Kidney (tissue), 14 donors: ENCODE data around the gene ASIC5. TPM values are rescaled to one million over a fixed set of nuclear protein-coding genes. Genes with fewer than 3 reads are reported as not detected.
A peak's percentile ranks its signal among the peaks of the same experiment; 100 is the strongest.

Experiments
- DNase-seq, 5 donors: peaks; one replicate each; pipeline ENCODE4 v3.0.0-alpha.2; 2013 to 2020
- FAIRE-seq: peaks from 2 replicates; lab custom pipeline; 2012; peaks lifted over from hg19 to GRCh38; lab: Jason Lieb, UNC
- H3K27ac ChIP-seq, 2 donors: one replicate each; pipeline ENCODE4 v1.7.0; 2013; ENCODE audit warnings: low read depth in 2 of 2, low read length in 2 of 2, inconsistent platforms in 1 of 2
- H3K27me3 ChIP-seq: one replicate; pipeline ENCODE4 v1.7.1; 2013; ENCODE audit warnings: low read length, inconsistent platforms; ENCODE audit not compliant: control insufficient read depth, insufficient read depth
- H3K36me3 ChIP-seq, 3 donors: one replicate each; pipeline versions ENCODE4 v1.7.0 to v1.7.1; 2013; ENCODE audit warnings: low read length in 3 of 3, control low read depth in 1 of 3, inconsistent platforms in 1 of 3; ENCODE audit not compliant: insufficient read depth in 3 of 3, control insufficient read depth in 2 of 3
- H3K4me1 ChIP-seq, 3 donors: one replicate each; pipeline versions ENCODE4 v1.7.0 to v1.7.1; 2013; ENCODE audit warnings: low read length in 3 of 3, inconsistent platforms in 1 of 3, low read depth in 1 of 3; ENCODE audit not compliant: control insufficient read depth in 2 of 3, insufficient read depth in 2 of 3
- H3K4me3 ChIP-seq, 3 donors: one replicate each; pipeline versions ENCODE4 v1.7.0 to v1.8.1; 2013; ENCODE audit warnings: low read length in 3 of 3, control low read depth in 1 of 3, inconsistent platforms in 1 of 3
- H3K9ac ChIP-seq, 3 donors: one replicate each; pipeline versions ENCODE4 v1.7.0 to v1.7.1; 2013; ENCODE audit warnings: low read length in 3 of 3, control low read depth in 1 of 3, inconsistent platforms in 1 of 3
- H3K9me3 ChIP-seq, 3 donors: one replicate each; pipeline versions ENCODE4 v1.7.0 to v1.7.1; 2013; ENCODE audit warnings: low read length in 3 of 3, control low read depth in 1 of 3, inconsistent platforms in 1 of 3; ENCODE audit not compliant: control insufficient read depth in 2 of 3, insufficient read depth in 1 of 3
- CTCF ChIP-seq: IDR thresholded peaks from 3 replicates; pipeline ENCODE4 v1.5.1; 2012; ENCODE audit warnings: mild to moderate bottlenecking, moderate library complexity, borderline replicate concordance; ENCODE audit not compliant: insufficient read depth; ENCODE audit errors: extremely low read depth
- intact Hi-C: fragments of 100-400 bp; cut with DNase I; formaldehyde crosslinking; loops from one replicate; pipeline ENCODE4 v1.11.1; 2022
- polyA plus RNA-seq: library from polyadenylated mRNA; stranded (reverse); fragments of 350-450 nt; fragmentation: Illumina TruSeq; extraction: RNeasy Lipid Tissue Mini Kit (QIAGEN cat#74804); gene quantifications from one replicate; pipeline ENCODE4 v1.2.3, GENCODE V29; 2014; ENCODE audit warnings: low read depth, low replicate concordance; ENCODE audit not compliant: insufficient read depth
- total RNA-seq: library from RNA; stranded (reverse); fragmentation: NEBNext Ultra II Directional; extraction: Animal tissue kit (Norgen Biotek cat#: 25700); gene quantifications from one replicate; pipeline ENCODE4 v1.2.1, GENCODE V29; 2021
- donor health status: control.
- donor health status: control.
- donor health status: control.
- donor health status: control.
- donor health status: control.
- donor health status: DM: yes; HTN: yes; CAD: no.
- donor health status: Normal renal cell carcinoma (clear cell type).

Gene ASIC5
- total and polyA plus RNA-seq, 2 donors from 2014 or later: not detected

DNA sequence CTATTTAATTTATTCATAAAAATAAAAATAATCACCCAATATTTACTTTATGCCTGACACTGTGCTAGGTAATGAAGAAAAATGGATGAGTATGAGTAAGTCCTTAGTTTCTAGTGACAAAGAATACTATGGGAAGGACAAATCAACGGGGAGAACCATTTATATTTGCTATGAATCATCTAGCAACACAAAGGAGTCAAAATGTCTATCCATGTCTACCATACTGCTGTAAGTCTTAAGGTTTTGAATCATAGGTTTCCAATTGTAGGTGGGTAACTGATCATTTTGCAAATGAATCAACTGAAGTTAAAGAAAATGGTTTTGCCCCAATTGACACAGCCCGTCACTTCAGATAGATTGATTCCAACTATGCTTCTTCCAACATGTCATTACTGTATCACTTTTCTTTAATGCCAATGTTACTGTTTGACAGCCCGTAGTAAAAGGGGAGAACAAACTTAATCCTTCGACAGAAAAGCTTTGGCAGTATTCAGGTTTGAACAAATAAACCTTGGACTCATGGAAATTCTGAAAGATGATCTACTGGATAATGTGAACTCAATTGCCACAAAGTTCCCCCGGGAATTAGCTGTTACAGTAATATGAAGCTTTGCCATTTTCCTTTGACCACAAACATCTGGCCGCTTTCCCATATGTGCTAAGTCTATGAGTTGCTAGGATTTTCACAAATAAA lies 40.6 kb upstream of the ASIC5 start:
- DNase-seq (peak in 2 of 5 donors; percentile 57 to 87), FAIRE-seq (no peak)
- TF ChIP-seq CTCF: no peak
- Histone ChIP-seq H3K27ac (no peak overlapping the region), H3K4me3 (no peak overlapping the region), H3K9ac (no peak overlapping the region), H3K9me3 (no peaks in the 10 kb centered on the region), H3K27me3 (no peaks in the 10 kb centered on the region), H3K4me1 (no peaks in the 10 kb centered on the region), H3K36me3 (no peaks in the 10 kb centered on the region)
- intact Hi-C loops: no loop called here

DNA sequence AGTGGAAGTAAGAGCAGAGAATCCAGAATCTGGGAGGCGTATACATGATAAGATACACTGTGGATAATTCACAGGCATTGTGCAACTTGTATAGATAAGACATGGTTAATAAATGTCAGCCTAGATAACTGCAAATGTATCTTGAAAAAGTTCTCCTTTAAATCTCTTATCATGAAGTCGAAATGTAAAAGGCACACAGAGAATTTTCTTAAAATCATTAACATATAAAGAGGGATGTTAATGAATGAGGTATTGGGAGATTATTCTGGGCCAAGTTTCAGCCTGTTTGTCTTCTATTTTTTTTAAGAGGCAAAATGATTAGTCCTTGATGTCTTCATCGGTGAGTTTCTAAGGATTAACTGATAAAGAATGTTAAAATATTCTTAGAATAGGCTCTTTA lies 38.3 kb upstream of the ASIC5 start:
- intact Hi-C loops: no loop called here
- no peak overlapping the region for H3K4me3 ChIP-seq
- H3K4me1 ChIP-seq: no peaks in the 10 kb centered on the region
- H3K36me3 ChIP-seq: no peaks in the 10 kb centered on the region
- DNase-seq (no peak), FAIRE-seq (no peak)
- no peaks in the 10 kb centered on the region for H3K27me3 ChIP-seq
- H3K27ac ChIP-seq: no peak overlapping the region
- no peak overlapping the region for H3K9ac ChIP-seq
- no peaks in the 10 kb centered on the region for H3K9me3 ChIP-seq
- TF ChIP-seq CTCF: no peak

- Histone ChIP-seq H3K27me3 (no peaks in the 10 kb centered on the region), H3K4me3 (no peak within 1 kb of the TSS), H3K4me1 (no peaks in the 10 kb centered on the region), H3K9ac (no peak within 1 kb of the TSS), H3K27ac (no peak within 1 kb of the TSS), H3K9me3 (peaks cover 0 to under 1% (median 0%) of the 10 kb centered on the region in 3 donors), H3K36me3 (no peaks in the 10 kb centered on the region)
- intact Hi-C loops: no loop called here
- FAIRE-seq (no peak), DNase-seq (no peak)
- no peak for TF ChIP-seq CTCF
Measured at GRCh38 chr4:155903453-155903852, 37.4 kb upstream of the ASIC5 start, which contains the start of gene TDO2. Gene TDO2 (plus strand): TSS chr4:155903696. CDS start chr4:155903759, 63 bp downstream.
